Endothelial cell of umbilical vein (primary cell): ENCODE results near the gene CROCC2. TPM values are rescaled to one million over a fixed set of nuclear protein-coding genes. Genes with fewer than 3 reads are reported as not detected.

Experiments used
- BruUV-seq: library from RNA; stranded (reverse); fragments of 400-500 nt; replicated peaks from 2 replicates; lab custom pipeline; 2021; lab: Mats Ljungman, UMichigan
- CTCF ChIA-PET: fragments of 300-600, 350-600 bp; sonication (Branson Sonifier 250); formaldehyde crosslinking; loops from one replicate; lab custom pipeline; 2021; ENCODE audit warnings: antibody characterized with exemption, inconsistent platforms; lab: Charles Lee
- POLR2A ChIA-PET: fragments of 300-600, 350-600 bp; sonication (Branson Sonifier 250); formaldehyde crosslinking; loops from one replicate; lab custom pipeline; 2021; ENCODE audit warnings: antibody characterized with exemption, inconsistent platforms; lab: Charles Lee
- DNase-seq: peaks from one replicate; pipeline ENCODE4 v3.0.0-alpha.2; 2011; ENCODE audit warnings: low read depth, low spot score
- FAIRE-seq: peaks from 2 replicates; lab custom pipeline; 2011; peaks lifted over from hg19 to GRCh38; lab: Jason Lieb, UNC
- H2AFZ ChIP-seq: 2 replicates; pipeline ENCODE4 v1.6.0; 2012; ENCODE audit warnings: low read depth, low read length, control low read depth, inconsistent platforms
- H3K27ac ChIP-seq: 2 replicates; pipeline ENCODE4 v1.5.1; 2011; ENCODE audit warnings: low read depth, mild to moderate bottlenecking, control low read depth, low read length, moderate library complexity; ENCODE audit not compliant: insufficient read depth
- H3K27me3 ChIP-seq, 2 experiments: 2 replicates each; pipeline versions ENCODE4 v1.6.0 to v1.6.1; 2011; ENCODE audit warnings: low read length in 2 of 2, mixed read lengths in 1 of 2; ENCODE audit not compliant: control insufficient read depth in 2 of 2, insufficient read depth in 2 of 2
- H3K36me3 ChIP-seq, 2 experiments: 2 replicates in 1 of 2; 3 replicates in 1 of 2; pipeline ENCODE4 v1.5.1; 2011; ENCODE audit warnings: low read length in 2 of 2, mild to moderate bottlenecking in 1 of 2, moderate library complexity in 1 of 2; ENCODE audit not compliant: control insufficient read depth in 2 of 2, insufficient read depth in 2 of 2; ENCODE audit errors: extremely low read depth in 1 of 2
- H3K4me1 ChIP-seq: 3 replicates; pipeline ENCODE4 v1.5.1; 2011; ENCODE audit warnings: mild to moderate bottlenecking, low read length; ENCODE audit not compliant: control insufficient read depth, insufficient read depth; ENCODE audit errors: extremely low read depth
- H3K4me2 ChIP-seq: 2 replicates; pipeline ENCODE4 v1.6.1; 2011; ENCODE audit warnings: low read length, control low read depth, mixed read lengths; ENCODE audit not compliant: insufficient read depth
- H3K4me3 ChIP-seq, 3 experiments: fragments of 200-600 bp in 1 of 3; sonication (generic), shearing (Covaris generic) in 1 of 3; replicated peaks in 1 of 3; 2 replicates each; pipeline ENCODE4 v1.5.1; 2011 to 2016; ENCODE audit warnings: control low read depth in 3 of 3, low read length in 3 of 3, mild to moderate bottlenecking in 2 of 3, inconsistent platforms in 1 of 3, low read depth in 1 of 3, moderate library complexity in 1 of 3; ENCODE audit not compliant: insufficient read depth in 1 of 3
- H3K79me2 ChIP-seq: 2 replicates; pipeline ENCODE4 v1.6.0; 2012; ENCODE audit warnings: low read length, inconsistent platforms; ENCODE audit not compliant: control insufficient read depth, insufficient read depth
- H3K9ac ChIP-seq: replicated peaks from 2 replicates; pipeline ENCODE3; 2011; ENCODE audit warnings: low read length, control low read depth; ENCODE audit not compliant: insufficient read depth; ENCODE audit errors: extremely low read depth
- H3K9me1 ChIP-seq: replicated peaks from 3 replicates; pipeline ENCODE4 v1.6.0; 2011; ENCODE audit warnings: mild to moderate bottlenecking, low read length; ENCODE audit not compliant: control insufficient read depth, insufficient read depth; ENCODE audit errors: extremely low read depth
- H3K9me3 ChIP-seq: replicated peaks from 2 replicates; pipeline ENCODE4 v1.5.1; 2012; ENCODE audit warnings: low read length, inconsistent platforms; ENCODE audit not compliant: control insufficient read depth, insufficient read depth
- H4K20me1 ChIP-seq: replicated peaks from 2 replicates; pipeline ENCODE3; 2011; ENCODE audit warnings: mild to moderate bottlenecking, low read length; ENCODE audit not compliant: control insufficient read depth, insufficient read depth; ENCODE audit errors: extremely low read depth
- EZH2 ChIP-seq: IDR thresholded peaks from 2 replicates; pipeline ENCODE4 v1.6.1; 2012; ENCODE audit warnings: borderline replicate concordance, low read depth, mild to moderate bottlenecking, moderate library complexity, low read length, inconsistent platforms; ENCODE audit not compliant: severe bottlenecking
- FOS ChIP-seq: IDR thresholded peaks from 2 replicates; pipeline ENCODE4 v1.6.1; 2011; ENCODE audit warnings: mild to moderate bottlenecking, low read length, moderate library complexity, borderline replicate concordance; ENCODE audit not compliant: insufficient read depth
- GATA2 ChIP-seq: IDR thresholded peaks from 2 replicates; pipeline ENCODE4 v1.7.0; 2011; ENCODE audit warnings: low read depth, mild to moderate bottlenecking, moderate library complexity, mixed read lengths, low read length; ENCODE audit not compliant: insufficient read length, insufficient read depth
- JUN ChIP-seq: IDR thresholded peaks from 2 replicates; pipeline ENCODE4 v1.6.1; 2011; ENCODE audit warnings: borderline replicate concordance, low read depth; ENCODE audit not compliant: insufficient read length, insufficient read depth
- MYC ChIP-seq: IDR thresholded peaks from one replicate; pipeline ENCODE4 v1.6.1; 2011; ENCODE audit warnings: mild to moderate bottlenecking, low read depth, low read length
- POLR2A ChIP-seq: IDR thresholded peaks from 2 replicates; pipeline ENCODE4 v1.6.1; 2012; ENCODE audit warnings: low read depth, mild to moderate bottlenecking, control low read depth, low read length
- POLR2AphosphoS5 ChIP-seq: IDR thresholded peaks from 2 replicates; pipeline ENCODE4 v1.6.1; 2012; ENCODE audit warnings: low read depth, mild to moderate bottlenecking, control low read depth, low read length, moderate library complexity; ENCODE audit not compliant: insufficient read depth
- dilution Hi-C: fragments of 300-500 bp; cut with MboI; formaldehyde crosslinking; loops from one replicate; pipeline ENCODE4 v1.15.0; 2019; ENCODE audit warnings: low sequenced_read_pairs; ENCODE audit not compliant: extremely low pct_ligation_motif_present
- intact Hi-C: fragments of 100-400 bp; cut with micrococcal nuclease; formaldehyde crosslinking; loops from one replicate; pipeline ENCODE4 v1.10.0; 2022
- polyA plus RNA-seq, 4 experiments: library from polyadenylated mRNA; depleted of rRNA in 3 of 4; stranded (reverse) in 3 of 4; unstranded in 1 of 4; fragments of >200 nt; gene quantifications; 2 replicates each; pipeline versions ENCODE4 v1.2.1 to v1.2.3, GENCODE V29; 2011 to 2012; ENCODE audit warnings: missing spikeins in 1 of 4
- total RNA-seq: library from RNA; stranded (reverse); gene quantifications from 2 replicates; pipeline ENCODE4 v1.2.3, GENCODE V29; 2021
- TF ChIP-seq, protein P1 (sequence below): IDR thresholded peaks from 2 replicates; pipeline ENCODE4 v1.6.1; 2011; ENCODE audit not compliant: insufficient read depth, insufficient read length
- TF ChIP-seq, protein P2 (sequence below), 2 donors: IDR thresholded peaks; 1 replicate in 1 of 2; 2 replicates in 1 of 2; pipeline ENCODE4 v1.5.1; 2011; ENCODE audit warnings: low read length in 2 of 2, mild to moderate bottlenecking in 2 of 2, moderate library complexity in 2 of 2, control low read depth in 1 of 2, inconsistent platforms in 1 of 2, low read depth in 1 of 2; ENCODE audit not compliant: insufficient read depth in 1 of 2; ENCODE audit errors: extremely low read depth in 1 of 2

The CROCC2 gene
- total and polyA plus RNA-seq, 2 donors (not counting 3 experiments of a cell fraction or from before 2014, with no cell fraction given) = not detected

DNA sequence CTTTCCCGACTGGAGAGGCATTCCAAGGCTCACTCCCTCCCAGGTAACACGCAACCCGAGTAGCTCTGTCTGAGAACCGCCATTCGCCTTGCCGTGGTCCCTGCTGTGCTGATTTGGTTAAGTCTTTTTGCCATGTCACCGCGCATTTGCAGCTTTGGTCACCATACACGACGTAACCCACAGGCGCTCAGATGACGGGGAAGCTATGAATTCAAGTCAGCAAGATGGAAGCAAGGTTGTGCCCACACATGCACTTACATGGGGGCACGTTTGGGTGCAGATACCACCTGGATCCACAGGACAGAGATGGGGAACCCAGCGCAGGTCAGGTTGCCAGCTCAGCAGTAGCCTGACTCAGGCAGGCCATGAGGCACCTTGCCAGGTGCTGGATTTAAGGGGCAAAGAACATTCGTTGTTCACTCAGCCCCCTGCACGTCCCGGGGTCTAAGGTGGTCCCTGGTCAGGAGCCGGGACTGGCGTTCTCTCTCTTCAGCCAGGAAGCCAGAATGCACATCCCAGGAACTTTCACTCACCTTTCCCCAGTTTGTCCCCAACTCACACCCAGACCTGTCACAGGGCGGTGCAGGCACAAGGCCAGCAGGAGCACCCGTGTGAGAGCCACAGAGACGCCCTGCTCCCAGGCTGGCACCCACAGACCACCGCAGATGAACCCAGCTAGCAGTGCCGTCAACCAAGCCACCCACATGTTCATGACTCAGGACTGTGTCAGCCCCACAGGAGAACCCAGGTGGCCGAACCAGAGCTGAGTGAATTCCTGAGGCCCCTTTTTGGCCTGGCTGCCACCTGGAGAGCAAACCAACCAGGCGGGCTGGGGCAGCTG, 112.1 kb downstream of the CROCC2 start:
- no peaks in the 10 kb centered on the region for H3K4me1 ChIP-seq
- POLR2A ChIA-PET = no interaction called here
- CTCF ChIA-PET = interaction anchor here (1.0 kb wide), 1 partner anchor 35 kb away, joined by 3 read pairs; no protein-coding TSS in a partner anchor
- no peak overlapping the region for H3K4me2 ChIP-seq
- H3K79me2 ChIP-seq = peaks cover 2% of the 10 kb centered on the region
- intact Hi-C loops (no loop called here), dilution Hi-C loops (no loop called here)
- H3K9ac ChIP-seq = no peak overlapping the region
- FAIRE-seq (no peak), DNase-seq (no peak)
- no peaks in the 10 kb centered on the region for H3K36me3 ChIP-seq
- BruUV-seq = no TSS peak
- no peak for TF ChIP-seq POLR2AphosphoS5
- H3K4me3 ChIP-seq = no peak overlapping the region
- no peaks in the 10 kb centered on the region for H3K9me3 ChIP-seq
- H3K27ac ChIP-seq = no peak overlapping the region
- H4K20me1 ChIP-seq = no peaks in the 10 kb centered on the region
- no peaks in the 10 kb centered on the region for H3K9me1 ChIP-seq
- H3K27me3 ChIP-seq = no peaks in the 10 kb centered on the region
- H2AFZ ChIP-seq = no peak overlapping the region

DNA sequence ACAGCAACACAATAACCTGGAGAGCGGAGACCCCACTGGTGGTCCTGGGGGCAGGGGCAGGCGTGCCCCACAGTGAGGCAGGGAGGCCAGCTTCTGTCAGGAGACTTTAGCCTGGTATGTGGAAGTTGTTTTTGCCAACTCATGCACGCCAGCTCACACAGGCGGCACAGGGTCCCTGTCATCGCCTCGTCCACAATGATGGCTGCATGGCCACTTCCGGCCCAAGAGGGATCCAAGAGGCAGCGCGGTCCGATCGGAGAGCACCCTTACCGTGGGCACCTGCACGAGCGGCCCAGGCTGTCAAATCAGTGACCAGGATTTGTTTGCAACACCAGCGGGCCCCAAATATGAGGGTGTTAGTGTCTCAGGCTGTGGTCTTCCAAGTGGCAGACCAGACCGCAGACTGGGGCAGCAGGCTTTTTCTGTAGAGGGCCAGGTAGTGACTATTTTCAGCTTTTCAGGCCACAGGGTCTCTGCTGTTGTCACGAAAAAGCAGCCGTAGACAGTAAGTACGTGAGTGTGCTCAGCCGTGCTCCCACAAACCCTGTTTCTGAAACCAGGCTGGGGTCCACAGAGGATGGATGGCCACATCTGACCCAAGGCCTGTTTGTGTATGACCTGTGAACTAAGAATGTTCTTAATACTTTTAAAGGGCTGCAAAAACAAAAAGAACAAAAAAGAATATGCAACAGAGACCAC, 113.5 kb downstream of the CROCC2 start:
- no peak overlapping the region for H3K9ac ChIP-seq
- dilution Hi-C loops (no loop called here), intact Hi-C loops (no loop called here)
- no peaks in the 10 kb centered on the region for H3K79me2 ChIP-seq
- no peak overlapping the region for H3K27ac ChIP-seq
- no peaks in the 10 kb centered on the region for H3K4me1 ChIP-seq
- H3K36me3 ChIP-seq = no peaks in the 10 kb centered on the region
- H3K9me1 ChIP-seq = no peaks in the 10 kb centered on the region
- ChIA-PET CTCF (no interaction called here), POLR2A (no interaction called here)
- TF ChIP-seq, protein P1, sequence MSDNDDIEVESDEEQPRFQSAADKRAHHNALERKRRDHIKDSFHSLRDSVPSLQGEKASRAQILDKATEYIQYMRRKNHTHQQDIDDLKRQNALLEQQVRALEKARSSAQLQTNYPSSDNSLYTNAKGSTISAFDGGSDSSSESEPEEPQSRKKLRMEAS = no peak
- no peak for TF ChIP-seq POLR2A
- TF ChIP-seq POLR2AphosphoS5 = no peak
- no peak for TF ChIP-seq GATA2
- no peak for TF ChIP-seq JUN
- TF ChIP-seq MYC = no peak
- TF ChIP-seq FOS = no peak
- TF ChIP-seq, protein P2, sequence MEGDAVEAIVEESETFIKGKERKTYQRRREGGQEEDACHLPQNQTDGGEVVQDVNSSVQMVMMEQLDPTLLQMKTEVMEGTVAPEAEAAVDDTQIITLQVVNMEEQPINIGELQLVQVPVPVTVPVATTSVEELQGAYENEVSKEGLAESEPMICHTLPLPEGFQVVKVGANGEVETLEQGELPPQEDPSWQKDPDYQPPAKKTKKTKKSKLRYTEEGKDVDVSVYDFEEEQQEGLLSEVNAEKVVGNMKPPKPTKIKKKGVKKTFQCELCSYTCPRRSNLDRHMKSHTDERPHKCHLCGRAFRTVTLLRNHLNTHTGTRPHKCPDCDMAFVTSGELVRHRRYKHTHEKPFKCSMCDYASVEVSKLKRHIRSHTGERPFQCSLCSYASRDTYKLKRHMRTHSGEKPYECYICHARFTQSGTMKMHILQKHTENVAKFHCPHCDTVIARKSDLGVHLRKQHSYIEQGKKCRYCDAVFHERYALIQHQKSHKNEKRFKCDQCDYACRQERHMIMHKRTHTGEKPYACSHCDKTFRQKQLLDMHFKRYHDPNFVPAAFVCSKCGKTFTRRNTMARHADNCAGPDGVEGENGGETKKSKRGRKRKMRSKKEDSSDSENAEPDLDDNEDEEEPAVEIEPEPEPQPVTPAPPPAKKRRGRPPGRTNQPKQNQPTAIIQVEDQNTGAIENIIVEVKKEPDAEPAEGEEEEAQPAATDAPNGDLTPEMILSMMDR (IDR thresholded peaks at IDR 0.05; ENCODE audit: extremely low read depth in 1 of 2, insufficient read depth in 1 of 2, low read depth in 1 of 2, low read length in 2 of 2) = no peak
- TF ChIP-seq EZH2 = no peak
- no peak for DNase-seq
- no peaks in the 10 kb centered on the region for H3K9me3 ChIP-seq
- no peak overlapping the region for H3K4me2 ChIP-seq
- no peaks in the 10 kb centered on the region for H3K27me3 ChIP-seq
- FAIRE-seq = no peak
- no TSS peak for BruUV-seq
- H2AFZ ChIP-seq = no peak overlapping the region
- H4K20me1 ChIP-seq = no peaks in the 10 kb centered on the region
- no peak overlapping the region for H3K4me3 ChIP-seq
